8988T (cell line): ENCODE data around the gene TRIM56.
"Not testable (repeated sequence)": the region's sequence is repeated elsewhere in the genome, so short reads cannot be mapped to it uniquely, and the experiment has no call there.

Experiments
- DNase-seq: peaks from one replicate; pipeline ENCODE4 v3.0.0; 2011

Gene TRIM56

GRCh38 chr7:101092266-101092905 is 7.1 kb downstream of the TRIM56 start:
- DNase-seq: not testable (repeated sequence)

DNA sequence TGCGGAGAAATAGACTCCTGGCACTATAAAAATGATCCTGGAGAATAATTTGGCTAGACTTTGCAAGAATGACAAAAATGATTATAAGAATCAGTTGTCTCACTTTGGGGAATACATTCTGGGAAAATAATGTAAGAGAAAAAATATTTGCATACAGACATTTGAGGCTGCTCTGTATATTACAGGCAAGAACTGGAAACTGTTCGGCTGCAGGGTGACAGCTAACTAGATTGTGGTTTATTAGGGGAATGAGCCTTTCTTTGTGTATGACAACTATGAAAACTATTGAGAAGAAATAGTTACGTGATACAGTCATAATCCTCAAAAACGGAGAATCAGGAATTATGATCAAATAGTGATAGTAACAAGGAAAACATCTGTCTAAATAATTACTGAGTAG is 8.6 kb downstream of the TRIM56 start:
- DNase-seq: no peak

- no peak for DNase-seq
Observed at GRCh38 chr7:101094376-101094775, 9.1 kb downstream of the TRIM56 start.

DNA sequence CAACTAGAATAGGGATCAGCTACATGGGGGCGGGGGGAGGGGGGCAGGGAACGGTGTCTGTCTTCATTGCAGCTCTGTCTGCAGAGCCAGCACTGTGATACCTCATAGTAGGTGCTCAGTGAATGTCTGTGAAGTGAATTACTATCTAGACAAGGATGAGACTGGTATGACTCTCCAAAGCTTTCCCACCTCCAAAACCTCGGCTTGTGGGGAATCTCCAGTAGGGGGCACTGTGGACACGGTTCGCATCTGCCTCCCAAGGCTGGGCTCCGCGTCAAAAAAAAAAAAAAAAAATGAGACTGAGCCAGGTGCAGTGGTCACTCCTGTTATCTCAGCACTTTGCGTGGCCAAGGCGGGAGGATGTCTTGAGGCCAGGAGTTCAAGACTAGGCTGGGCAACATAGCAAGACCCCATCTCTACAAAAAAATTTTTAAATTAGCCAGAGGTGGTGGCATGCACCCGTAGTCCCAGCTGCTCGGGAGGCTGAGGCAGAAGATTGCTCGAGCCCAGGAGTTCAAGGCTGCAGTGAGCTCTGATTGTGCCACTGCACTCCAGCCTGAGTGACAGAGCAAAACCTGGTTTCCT is 9.6 kb downstream of the TRIM56 start:
- DNase-seq: no peak

DNA sequence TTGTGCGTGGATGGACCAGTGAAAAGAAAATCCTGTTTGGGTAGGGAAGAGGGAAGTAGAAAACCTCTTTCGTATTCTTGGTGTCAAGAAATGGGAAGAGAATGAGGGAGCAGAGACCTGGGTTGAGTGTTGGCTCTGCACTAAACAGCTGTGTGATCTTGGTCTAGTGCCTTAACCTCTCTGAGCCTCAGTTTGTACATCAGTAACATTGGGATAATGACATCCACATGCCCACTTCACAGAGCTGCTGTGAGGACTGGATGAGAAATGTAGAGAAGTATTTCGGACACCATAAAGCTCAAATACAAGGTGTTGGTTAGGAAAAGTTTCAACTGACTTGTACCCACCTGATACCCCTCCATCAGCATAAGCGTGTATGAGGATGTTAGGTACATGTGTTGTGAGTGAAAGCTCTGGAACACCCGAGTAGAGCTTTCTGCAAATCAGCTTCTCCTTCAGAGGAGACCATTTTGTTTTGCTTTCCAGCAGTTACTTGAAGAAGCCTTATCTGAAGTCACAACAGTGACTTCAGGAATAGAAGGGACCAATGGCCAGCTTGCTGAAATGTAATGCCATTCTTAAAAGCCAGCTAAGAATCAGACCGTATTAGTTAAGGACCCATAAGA is 11.2 kb downstream of the TRIM56 start:
- DNase-seq: no peak

DNA sequence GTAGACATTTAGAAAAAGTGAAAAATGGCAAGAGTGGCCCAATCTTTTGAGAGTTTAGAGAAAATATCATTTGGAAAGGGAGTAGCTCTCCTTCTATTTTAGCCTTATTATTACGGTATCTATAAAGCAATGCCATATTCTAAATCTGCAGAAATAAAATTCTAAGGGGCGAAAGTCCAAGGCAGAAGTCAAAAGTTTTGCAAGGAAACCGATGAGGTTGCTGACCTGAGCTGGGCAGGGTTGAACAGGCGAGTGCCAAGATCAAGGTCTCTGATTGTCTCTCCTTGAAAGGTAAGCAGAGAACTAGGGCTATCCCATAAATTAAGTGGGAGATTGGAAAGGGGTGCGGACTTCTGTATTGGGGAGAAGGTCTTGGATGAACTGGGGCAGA is 11.7 kb downstream of the TRIM56 start:
- no peak for DNase-seq

- DNase-seq: no peak
Observed at GRCh38 chr7:101097561-101097960, 12.3 kb downstream of the TRIM56 start.

DNA sequence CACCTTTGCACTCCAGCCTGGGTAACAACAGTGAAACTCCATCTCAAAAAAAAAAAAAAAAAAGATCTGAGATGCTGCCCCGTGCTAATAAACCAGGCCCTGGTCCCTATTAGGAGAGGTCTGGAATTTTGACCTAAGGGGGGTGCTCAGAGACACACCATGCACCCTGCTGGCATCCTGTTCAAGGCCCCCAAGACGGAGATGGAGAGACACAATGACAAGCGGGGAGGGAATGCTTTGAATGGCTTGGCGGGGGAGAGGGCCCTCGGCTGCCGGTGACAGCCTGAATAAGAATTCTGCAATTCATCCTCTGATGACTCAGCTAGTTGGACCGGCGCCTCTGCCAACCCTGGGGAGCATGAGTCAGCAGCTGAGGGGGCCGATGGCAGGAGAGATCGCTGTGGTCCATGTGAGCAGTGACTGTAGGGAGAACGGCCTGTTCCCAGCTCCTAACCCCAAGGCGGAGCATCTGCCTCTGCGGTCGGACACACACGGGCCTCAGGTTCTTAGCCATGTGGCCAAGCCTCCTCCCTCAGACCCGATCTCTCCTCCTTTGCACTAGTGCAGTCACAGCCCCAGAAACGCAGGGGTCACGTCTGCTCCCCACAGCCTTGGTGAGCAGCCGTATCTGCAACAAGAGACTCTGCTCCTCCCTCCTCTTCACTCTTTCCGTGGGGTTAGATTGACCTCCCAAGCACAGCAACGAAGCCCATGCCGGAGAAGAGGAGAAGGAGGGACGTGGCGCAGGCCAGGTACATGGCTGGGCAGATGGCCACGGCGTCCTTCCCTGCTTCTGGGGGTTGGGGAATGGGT is 14.9 kb downstream of the TRIM56 start:
- peak; percentile 66 for DNase-seq

- no peak for DNase-seq
Observed at GRCh38 chr7:101100858-101101847, 15.9 kb downstream of the TRIM56 start.

GRCh38 chr7:101102026-101102425 is 16.7 kb downstream of the TRIM56 start:
- no peak for DNase-seq

GRCh38 chr7:101103701-101104100 is 18.4 kb downstream of the TRIM56 start:
- not testable (repeated sequence) for DNase-seq

DNA sequence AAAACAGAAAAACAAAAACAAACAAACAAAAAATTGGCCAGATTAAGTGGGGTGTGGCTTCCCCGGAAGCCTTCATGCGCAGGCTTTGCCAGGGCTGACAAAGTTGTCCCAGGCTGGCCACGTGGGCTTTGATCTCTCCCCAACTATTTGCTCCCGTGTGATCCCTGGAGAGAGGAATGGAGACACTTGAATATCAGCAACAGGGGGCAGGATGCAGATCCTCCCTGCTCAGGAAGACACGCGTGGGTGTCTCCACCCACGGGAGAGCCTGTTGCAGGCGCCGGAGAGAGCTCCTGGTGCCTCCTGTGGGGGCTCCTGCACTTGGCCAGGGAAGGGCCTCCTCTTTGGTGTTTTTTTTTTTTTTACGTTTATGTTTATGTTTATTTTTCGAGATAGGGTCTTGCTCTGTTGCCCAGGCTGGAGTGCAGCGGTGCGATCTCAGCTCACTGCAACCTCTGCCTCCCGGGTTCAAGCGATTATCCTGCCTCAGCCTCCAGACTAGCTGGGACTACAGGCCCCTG is 19.0 kb downstream of the TRIM56 start:
- no peak for DNase-seq

GRCh38 chr7:101104799-101105198 is 19.5 kb downstream of the TRIM56 start:
- DNase-seq: no peak

DNA sequence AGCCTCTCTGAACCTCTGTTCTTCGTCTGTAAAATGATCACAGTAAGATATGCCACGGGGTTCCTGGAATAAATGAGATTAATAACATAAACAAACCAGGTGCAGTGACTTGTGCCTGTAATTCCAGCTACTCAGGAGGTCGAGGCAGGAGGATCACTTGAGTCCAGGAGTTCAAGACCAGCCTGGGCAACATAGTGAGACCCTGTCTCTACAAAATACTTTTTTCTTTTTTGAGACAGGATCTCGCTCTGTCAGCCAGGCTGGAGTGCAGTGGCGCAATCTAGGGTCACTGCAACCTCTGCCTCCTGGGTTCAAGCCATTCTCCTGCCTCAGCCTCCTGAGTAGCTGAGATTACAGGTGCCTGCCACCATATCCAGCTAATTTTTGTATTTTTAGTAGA is 20.0 kb downstream of the TRIM56 start:
- not testable (repeated sequence) for DNase-seq

GRCh38 chr7:101106386-101106785 is 21.1 kb downstream of the TRIM56 start:
- no peak for DNase-seq

- DNase-seq: no peak
Observed at GRCh38 chr7:101108330-101108857, 23.1 kb downstream of the TRIM56 start.

GRCh38 chr7:101108961-101109360 is 23.7 kb downstream of the TRIM56 start:
- DNase-seq: no peak

DNA sequence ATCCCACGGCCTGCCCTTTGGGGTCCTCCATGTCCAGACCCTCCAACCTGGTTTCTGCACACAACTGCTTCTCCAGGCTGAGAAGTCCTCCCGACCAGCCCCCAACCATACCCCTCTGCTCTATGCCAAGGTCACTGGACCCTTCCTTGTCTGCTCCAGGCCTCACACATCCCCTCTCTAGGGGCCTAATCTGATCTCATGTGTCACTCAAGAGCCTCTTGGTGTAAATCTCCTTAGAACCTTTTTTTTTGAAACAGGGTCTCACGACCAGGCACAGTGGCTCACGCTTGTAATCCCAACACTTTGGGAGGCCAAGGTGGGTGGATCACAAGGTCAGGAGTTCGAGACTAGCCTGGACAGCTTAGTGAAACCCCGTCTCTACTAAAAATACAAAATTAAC is 24.1 kb downstream of the TRIM56 start:
- DNase-seq: no peak

DNA sequence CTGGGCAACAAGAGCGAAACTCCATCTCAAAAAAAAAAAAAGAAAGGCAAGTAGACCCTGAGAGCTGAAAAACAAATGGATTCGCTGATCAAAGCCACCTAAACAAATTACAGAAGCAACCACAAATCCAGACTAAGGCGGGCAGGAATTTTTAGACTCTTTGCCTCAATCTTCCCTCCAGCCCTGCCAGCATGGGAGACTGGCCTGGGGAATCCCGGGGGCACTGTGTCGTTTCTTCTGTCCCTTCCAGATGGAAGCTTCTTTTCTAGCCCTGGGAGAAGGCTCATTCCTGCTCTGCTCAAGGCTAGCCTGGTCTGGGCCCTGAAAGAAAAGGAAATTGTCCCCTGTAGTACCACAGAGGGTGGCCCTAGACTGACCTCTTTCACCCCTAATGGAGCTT is 26.0 kb downstream of the TRIM56 start:
- DNase-seq: no peak

DNA sequence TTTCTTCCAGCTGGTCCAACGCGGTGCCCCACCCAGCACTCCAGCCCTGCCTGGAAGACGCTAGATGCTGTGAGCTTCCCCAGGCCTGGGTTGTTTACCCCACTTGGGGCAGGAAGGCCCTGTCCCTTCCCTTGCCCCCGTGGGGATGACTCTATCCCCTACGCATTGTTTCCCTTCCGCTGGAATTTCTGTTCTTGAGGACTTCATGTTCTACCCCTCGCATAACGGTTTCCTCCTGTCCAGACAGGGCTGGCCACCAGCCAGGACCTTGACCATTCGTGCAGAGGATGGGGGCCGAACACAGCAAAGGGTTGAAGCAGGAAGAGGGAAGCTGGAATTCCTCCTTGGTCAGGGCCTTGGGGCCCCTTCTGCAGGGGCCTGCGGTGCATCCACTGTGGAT is 27.0 kb downstream of the TRIM56 start:
- DNase-seq: no peak

GRCh38 chr7:101113140-101113539 is 27.9 kb downstream of the TRIM56 start:
- DNase-seq: not testable (repeated sequence)

DNA sequence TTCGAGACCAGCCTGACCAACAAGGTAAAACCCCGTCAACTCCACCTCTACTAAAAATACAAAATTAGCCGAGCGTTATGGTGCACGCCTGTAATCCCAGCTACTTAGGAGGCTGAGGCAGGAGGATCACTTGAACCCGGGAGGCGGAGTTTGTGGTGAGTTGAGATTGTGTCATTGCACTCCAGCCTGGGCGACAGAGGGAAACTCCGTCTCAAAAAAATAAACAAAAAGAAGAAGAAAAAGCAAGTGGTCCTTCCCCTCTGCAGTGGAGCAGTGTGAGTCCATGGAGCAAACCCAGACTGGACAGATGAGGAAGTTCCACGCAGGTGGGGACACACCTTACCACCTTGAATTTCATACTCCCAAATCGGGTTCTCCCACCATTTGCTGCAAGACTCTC is 28.6 kb downstream of the TRIM56 start:
- DNase-seq: no peak
